Ascending aorta (tissue), 2 donors: ENCODE data around the gene PASK. TPM values are rescaled to one million over a fixed set of nuclear protein-coding genes. Genes with fewer than 3 reads are reported as not detected.

ENCODE experiments used
- DNase-seq, 2 donors: peaks; one replicate each; pipeline ENCODE4 v3.0.0-alpha.2; 2019; ENCODE audit warnings: low spot score in 2 of 2
- H3K27ac ChIP-seq, 2 donors: fragments of 200-600 bp; sonication (generic); one replicate each; pipeline ENCODE4 v1.5.1; 2016 to 2017; ENCODE audit warnings: mild to moderate bottlenecking in 1 of 2
- H3K27me3 ChIP-seq: fragments of 200-600 bp; sonication (generic); one replicate; pipeline ENCODE4 v1.5.1; 2017
- H3K36me3 ChIP-seq, 2 donors: fragments of 200-600 bp; sonication (generic); one replicate each; pipeline ENCODE4 v1.5.1; 2016
- H3K4me1 ChIP-seq, 2 donors: fragments of 200-600 bp; sonication (generic); one replicate each; pipeline ENCODE4 v1.5.1; 2016 to 2017; ENCODE audit warnings: mild to moderate bottlenecking in 1 of 2
- H3K4me3 ChIP-seq, 2 donors: fragments of 200-600 bp; sonication (generic); one replicate each; pipeline ENCODE4 v1.5.1; 2016 to 2017; ENCODE audit warnings: mild to moderate bottlenecking in 1 of 2
- H3K9me3 ChIP-seq, 2 donors: fragments of 200-600 bp; sonication (generic); one replicate each; pipeline ENCODE4 v1.5.1; 2016
- intact Hi-C: fragments of 100-400 bp; cut with DNase I; formaldehyde crosslinking; loops from one replicate; pipeline ENCODE4 v1.15.1; 2023
- total RNA-seq: library from RNA; depleted of rRNA; stranded (reverse); fragments of >200 nt; gene quantifications from one replicate; pipeline ENCODE4 v1.1.0, GENCODE V29; 2016
- TF ChIP-seq, protein P1 (sequence below), 3 experiments: fragments of 200-600 bp in 2 of 3; fragments of 450-650 bp in 1 of 3; sonication (generic) in 2 of 3; IDR thresholded peaks; one replicate each; pipeline ENCODE4 v1.5.1; 2016 to 2019; ENCODE audit warnings: antibody characterized with exemption in 3 of 3, mild to moderate bottlenecking in 1 of 3, moderate library complexity in 1 of 3

Gene PASK
- total RNA-seq, 1 donor from 2014 or later, result not detected

DNA sequence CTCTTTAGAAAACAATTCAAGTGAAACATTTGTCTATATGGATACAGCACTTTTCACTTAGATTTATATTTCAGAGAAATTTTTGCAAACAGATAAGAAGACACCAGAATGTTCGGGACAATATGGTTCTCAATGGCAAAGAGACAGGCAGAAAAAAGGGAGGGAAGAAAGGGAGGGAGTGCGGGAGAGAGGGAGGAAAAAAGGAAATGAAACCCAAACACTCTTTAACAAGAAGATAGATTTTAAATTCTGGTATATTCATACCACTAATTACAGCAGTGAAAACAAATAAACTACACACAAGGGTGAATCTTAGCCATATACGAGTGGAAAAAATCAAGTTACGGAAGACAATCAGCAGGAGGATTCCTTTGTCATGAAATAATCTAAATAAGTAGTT, 3.0 kb downstream of the PASK start:
- no peaks in the 10 kb centered on the region for H3K36me3 ChIP-seq
- TF ChIP-seq, protein P1, sequence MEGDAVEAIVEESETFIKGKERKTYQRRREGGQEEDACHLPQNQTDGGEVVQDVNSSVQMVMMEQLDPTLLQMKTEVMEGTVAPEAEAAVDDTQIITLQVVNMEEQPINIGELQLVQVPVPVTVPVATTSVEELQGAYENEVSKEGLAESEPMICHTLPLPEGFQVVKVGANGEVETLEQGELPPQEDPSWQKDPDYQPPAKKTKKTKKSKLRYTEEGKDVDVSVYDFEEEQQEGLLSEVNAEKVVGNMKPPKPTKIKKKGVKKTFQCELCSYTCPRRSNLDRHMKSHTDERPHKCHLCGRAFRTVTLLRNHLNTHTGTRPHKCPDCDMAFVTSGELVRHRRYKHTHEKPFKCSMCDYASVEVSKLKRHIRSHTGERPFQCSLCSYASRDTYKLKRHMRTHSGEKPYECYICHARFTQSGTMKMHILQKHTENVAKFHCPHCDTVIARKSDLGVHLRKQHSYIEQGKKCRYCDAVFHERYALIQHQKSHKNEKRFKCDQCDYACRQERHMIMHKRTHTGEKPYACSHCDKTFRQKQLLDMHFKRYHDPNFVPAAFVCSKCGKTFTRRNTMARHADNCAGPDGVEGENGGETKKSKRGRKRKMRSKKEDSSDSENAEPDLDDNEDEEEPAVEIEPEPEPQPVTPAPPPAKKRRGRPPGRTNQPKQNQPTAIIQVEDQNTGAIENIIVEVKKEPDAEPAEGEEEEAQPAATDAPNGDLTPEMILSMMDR (IDR thresholded peaks at IDR 0.05), result no peak
- H3K4me3 ChIP-seq, result no peak overlapping the region
- intact Hi-C loops, result loop anchor here (5.0 to 10.0 kb wide), 2 partner anchors 126 to 581 kb away; partner anchors contain the start of genes DUSP28 and RNPEPL1
- H3K27me3 ChIP-seq, result no peaks in the 10 kb centered on the region
- H3K9me3 ChIP-seq, result no peaks in the 10 kb centered on the region
- H3K4me1 ChIP-seq, result peaks cover 0 to 11% of the 10 kb centered on the region in 2 donors
- DNase-seq, result no peak
- no peak overlapping the region for H3K27ac ChIP-seq

DNA sequence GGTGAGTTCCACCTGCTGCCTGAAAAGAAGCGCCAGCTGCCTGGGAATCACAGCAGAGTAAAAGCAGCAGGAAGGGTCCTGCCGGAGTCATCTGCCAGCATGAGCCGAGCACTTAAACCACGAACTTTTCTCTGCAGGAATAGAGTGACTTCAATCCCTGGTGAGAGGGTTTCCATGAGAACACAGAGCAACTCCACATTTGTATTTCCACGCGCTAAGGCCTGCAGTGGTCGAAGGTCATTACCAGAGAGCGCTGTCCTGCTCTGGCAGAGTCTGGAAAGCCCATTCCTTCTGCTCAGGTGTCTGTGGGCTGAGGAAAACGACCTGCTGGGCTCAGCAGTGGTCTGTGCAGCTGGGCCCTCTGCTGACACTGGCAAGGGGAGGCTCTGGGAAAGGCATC, 6.7 kb downstream of the PASK start:
- DNase-seq, result no peak
- Histone ChIP-seq H3K9me3 (no peaks in the 10 kb centered on the region), H3K27me3 (no peaks in the 10 kb centered on the region), H3K36me3 (no peaks in the 10 kb centered on the region), H3K27ac (no peak overlapping the region), H3K4me3 (no peak overlapping the region), H3K4me1 (no peaks in the 10 kb centered on the region)
- intact Hi-C loops, result loop anchor here (10.0 kb wide), 1 partner anchor 578 kb away; the partner anchor contains the start of genes DUSP28 and RNPEPL1
- TF ChIP-seq, protein P1 (IDR thresholded peaks at IDR 0.05), result no peak

DNA sequence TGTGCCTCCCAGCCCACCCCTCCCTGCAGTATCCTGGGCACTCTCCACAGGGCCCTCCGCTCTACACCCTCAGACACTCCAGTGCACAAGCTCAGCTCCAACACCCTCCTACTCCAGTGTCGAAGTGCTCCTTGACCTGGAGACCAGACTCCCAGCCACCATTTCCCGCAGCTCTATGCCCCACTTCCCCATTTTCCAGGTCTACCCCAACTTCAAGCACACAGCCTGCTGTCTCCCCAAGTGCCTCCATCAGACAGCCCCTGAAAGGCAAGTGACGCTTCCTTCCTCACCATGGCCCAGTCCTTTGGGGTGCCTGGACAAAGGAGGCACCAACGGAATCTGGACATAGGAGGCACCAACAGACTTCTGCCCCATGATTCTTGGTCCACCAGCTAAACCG, 7.2 kb downstream of the PASK start:
- DNase-seq, result no peak
- intact Hi-C loops, result loop anchor here (10.0 kb wide), 1 partner anchor 577 kb away; the partner anchor contains the start of genes DUSP28 and RNPEPL1
- Histone ChIP-seq H3K4me1 (no peaks in the 10 kb centered on the region), H3K4me3 (no peak overlapping the region), H3K27ac (no peak overlapping the region), H3K36me3 (no peaks in the 10 kb centered on the region), H3K27me3 (no peaks in the 10 kb centered on the region), H3K9me3 (no peaks in the 10 kb centered on the region)
- TF ChIP-seq, protein P1 (IDR thresholded peaks at IDR 0.05), result no peak

DNA sequence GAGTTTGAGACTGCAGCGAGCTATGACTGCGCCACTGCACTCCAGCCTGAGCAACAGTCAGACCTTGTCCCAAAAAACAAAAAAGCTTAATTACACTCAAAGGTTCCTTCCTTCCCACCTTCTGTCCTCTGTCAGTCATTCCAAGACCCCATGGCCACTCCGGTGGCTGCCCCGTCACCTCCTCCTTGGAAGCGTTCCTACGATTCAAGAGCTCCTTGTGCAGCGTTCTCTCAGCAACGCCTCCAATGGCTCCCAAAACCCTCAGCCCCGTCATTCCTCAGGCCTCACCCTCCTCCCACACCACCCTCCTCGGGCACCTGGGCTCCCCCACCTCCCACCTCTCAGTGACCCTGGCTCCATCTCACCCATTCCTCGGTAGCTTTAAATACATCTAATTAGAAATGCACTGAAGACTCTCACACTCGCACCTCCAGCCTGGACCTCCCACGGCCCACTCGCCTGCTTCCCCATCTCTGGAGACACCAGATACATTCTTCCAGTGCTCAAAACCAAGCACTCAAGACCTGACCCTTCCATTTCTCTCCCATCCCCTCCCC, 8.0 kb downstream of the PASK start:
- no peaks in the 10 kb centered on the region for H3K27me3 ChIP-seq
- TF ChIP-seq, protein P1 (IDR thresholded peaks at IDR 0.05), result no peak
- intact Hi-C loops, result loop anchor here (10.0 kb wide), 1 partner anchor 576 kb away; the partner anchor contains the start of genes DUSP28 and RNPEPL1
- no peaks in the 10 kb centered on the region for H3K4me1 ChIP-seq
- H3K27ac ChIP-seq, result no peak overlapping the region
- no peak for DNase-seq
- no peaks in the 10 kb centered on the region for H3K36me3 ChIP-seq
- H3K9me3 ChIP-seq, result no peaks in the 10 kb centered on the region
- no peak overlapping the region for H3K4me3 ChIP-seq

DNA sequence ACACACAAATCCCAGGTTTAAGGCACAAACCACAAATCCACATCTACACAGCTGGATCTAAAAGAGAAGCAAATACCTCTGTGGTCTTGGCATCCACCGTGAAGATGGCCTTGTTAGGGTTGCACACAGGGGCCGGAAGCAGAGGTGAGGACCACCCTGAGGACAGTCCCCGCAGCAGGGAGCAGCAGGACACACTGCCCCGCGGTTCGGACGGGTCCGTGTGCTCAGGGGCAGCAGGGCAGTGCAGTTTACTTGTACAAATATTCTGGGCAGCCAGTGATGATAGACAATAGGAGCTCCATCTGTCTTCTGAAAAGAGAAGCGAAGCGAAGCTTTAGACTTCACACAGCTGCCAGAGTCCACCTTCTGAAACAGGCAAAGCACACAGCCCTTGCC, 8.8 kb downstream of the PASK start:
- Histone ChIP-seq H3K36me3 (no peaks in the 10 kb centered on the region), H3K27me3 (no peaks in the 10 kb centered on the region), H3K4me3 (no peak overlapping the region), H3K4me1 (no peaks in the 10 kb centered on the region), H3K27ac (no peak overlapping the region), H3K9me3 (no peaks in the 10 kb centered on the region)
- TF ChIP-seq, protein P1 (IDR thresholded peaks at IDR 0.05), result no peak
- DNase-seq, result no peak
- intact Hi-C loops, result loop anchor here (10.0 kb wide), 1 partner anchor 576 kb away; the partner anchor contains the start of genes DUSP28 and RNPEPL1
